NCI-H2171 treated with DMSO at 0.1 percent for 48 hours (cell line): Measurements from ENCODE around the gene TAF4.
A peak's percentile ranks its signal among the peaks of the same experiment; 100 is the strongest.
"Not testable (repeated sequence)": the region's sequence is repeated elsewhere in the genome, so short reads cannot be mapped to it uniquely, and the experiment has no call there.

ENCODE experiments used
- DNase-seq: peaks from one replicate; lab custom pipeline; 2025; lab: John Stamatoyannopoulos, UW

Gene TAF4, protein sequence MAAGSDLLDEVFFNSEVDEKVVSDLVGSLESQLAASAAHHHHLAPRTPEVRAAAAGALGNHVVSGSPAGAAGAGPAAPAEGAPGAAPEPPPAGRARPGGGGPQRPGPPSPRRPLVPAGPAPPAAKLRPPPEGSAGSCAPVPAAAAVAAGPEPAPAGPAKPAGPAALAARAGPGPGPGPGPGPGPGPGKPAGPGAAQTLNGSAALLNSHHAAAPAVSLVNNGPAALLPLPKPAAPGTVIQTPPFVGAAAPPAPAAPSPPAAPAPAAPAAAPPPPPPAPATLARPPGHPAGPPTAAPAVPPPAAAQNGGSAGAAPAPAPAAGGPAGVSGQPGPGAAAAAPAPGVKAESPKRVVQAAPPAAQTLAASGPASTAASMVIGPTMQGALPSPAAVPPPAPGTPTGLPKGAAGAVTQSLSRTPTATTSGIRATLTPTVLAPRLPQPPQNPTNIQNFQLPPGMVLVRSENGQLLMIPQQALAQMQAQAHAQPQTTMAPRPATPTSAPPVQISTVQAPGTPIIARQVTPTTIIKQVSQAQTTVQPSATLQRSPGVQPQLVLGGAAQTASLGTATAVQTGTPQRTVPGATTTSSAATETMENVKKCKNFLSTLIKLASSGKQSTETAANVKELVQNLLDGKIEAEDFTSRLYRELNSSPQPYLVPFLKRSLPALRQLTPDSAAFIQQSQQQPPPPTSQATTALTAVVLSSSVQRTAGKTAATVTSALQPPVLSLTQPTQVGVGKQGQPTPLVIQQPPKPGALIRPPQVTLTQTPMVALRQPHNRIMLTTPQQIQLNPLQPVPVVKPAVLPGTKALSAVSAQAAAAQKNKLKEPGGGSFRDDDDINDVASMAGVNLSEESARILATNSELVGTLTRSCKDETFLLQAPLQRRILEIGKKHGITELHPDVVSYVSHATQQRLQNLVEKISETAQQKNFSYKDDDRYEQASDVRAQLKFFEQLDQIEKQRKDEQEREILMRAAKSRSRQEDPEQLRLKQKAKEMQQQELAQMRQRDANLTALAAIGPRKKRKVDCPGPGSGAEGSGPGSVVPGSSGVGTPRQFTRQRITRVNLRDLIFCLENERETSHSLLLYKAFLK

DNA sequence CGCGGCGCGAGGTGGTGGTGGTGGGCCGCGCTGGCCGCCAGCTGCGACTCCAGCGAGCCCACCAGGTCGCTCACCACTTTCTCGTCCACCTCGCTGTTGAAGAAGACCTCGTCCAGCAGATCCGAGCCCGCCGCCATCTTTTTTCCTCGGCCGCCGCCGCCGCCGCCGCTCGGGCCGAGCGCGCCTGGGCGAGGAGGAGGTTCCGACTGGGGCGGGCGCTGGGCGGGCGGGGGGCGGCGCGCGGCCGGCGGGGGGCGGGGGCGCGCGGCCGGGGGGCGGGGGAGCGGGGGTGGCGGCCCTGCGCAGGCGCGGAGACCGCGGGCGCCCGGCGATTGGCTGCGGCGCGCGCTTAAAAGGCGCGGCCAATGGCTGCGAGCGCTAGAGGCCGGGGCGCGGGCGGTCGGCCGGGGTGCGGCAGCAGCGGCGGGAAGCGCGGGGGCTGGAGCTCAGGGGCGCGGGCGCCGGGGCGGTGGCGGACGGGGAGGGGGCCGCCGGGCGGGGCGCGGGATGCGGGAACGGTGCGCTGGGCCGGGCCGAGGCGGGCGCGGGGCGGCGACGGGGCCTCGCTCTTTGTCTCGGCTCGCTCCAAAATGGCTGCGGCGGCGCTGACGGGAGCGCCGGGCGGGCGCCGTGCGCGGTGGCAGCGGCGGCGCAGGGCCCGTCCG is at the start of gene TAF4:
Gene TAF4, minus strand, starts transcription at position 208 of the 665 bp plus-strand sequence. Its CDS starts 71 bp downstream, at position 137.
- DNase-seq = peak; percentile 72

- DNase-seq = no peak
Observed at GRCh38 chr20:62114894-62115293, 49.2 kb upstream of the TAF4 start.

GRCh38 chr20:62112368-62112767 is 46.7 kb upstream of the TAF4 start:
- DNase-seq = no peak

- DNase-seq = no peak
Observed at GRCh38 chr20:62111148-62111547, 45.5 kb upstream of the TAF4 start.

- DNase-seq = no peak
Observed at GRCh38 chr20:62105592-62105991, 39.9 kb upstream of the TAF4 start.

- no peak for DNase-seq
Observed at GRCh38 chr20:62104791-62105345, 39.2 kb upstream of the TAF4 start.

- no peak for DNase-seq
Observed at GRCh38 chr20:62104234-62104789, 38.6 kb upstream of the TAF4 start.

DNA sequence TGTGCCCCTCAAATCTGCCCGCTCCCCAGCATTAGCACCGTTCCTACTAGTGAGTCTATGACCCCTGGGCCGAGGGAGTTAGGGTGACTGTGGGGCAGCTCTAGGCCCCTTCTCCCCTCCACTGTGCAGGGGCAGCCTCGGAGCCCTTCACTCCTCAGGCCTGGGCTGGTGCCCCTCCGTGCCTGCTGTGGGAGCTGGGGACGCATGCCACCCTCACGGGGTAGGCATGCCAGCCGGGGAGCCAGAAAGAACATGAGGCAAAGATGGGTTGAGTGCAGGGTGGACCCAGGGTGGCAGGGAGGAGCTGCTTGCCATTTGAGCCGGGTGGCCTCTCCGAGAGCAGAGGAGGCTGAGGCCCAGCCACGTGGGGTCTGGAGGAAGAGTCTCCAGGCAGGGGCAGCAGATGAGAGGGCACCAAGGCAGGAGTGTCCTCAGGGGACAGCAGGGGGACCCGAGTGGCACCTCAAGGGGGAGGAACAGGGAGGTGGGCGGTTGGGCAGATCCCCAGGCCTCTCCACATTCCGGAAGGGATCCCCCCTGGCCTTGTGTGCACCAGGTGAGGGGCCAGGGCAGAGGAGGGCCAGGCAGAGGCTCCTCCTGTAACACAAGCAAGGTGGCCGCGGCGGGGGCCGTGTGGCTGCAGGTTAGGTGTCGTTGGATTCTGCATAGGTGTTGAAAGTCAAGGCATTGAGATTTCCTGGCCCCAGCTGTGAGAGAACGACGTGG is 38.0 kb upstream of the TAF4 start:
- DNase-seq = no peak

DNA sequence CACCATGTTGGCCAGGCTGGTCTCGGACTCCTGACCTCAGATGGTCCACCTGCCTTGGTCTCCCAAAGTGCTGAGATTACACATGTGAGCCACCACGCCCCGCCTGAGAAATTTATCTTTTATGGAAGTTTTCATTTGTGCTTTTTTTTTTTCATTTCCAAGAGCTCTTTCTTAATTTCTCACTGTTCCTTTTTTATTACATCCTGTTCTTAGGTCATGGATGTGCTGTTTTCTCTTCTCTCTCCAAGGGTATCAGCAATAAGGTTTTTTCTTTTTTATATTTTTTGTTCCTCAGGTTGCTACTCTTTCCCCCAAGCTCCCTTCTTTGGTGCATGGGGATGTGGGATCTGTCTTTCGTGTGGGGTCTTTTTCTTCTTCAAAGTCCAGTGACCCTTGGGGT is 35.4 kb upstream of the TAF4 start:
- DNase-seq = no peak

DNA sequence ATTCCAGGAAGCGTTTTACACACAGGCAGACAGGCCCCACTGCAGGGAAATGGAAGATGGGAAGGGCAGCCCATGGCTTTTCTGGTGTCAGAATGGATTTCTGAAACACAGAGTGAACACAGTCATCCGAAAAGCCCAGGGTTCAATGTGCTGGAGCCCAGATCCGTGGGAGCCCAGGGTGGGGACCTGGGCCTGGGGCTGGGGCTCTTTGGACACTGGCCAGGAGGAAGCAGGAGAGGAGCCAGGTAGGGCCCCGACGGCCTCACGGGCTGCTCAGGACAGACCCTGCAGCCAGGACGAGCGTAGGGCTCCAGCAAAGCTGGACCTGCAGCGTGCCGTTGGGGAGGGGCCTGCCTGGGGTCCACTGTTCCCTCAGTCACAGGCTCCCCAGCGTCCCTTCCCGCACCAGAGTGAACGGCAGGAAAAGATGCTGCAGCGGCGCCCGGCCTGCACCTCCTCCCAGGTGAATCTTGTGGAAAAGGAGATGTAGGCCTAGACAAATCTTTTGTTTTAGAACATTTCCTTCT is 32.3 kb upstream of the TAF4 start:
- DNase-seq = no peak

- DNase-seq = no peak
Observed at GRCh38 chr20:62096421-62097380, 31.0 kb upstream of the TAF4 start.

- no peak for DNase-seq
Observed at GRCh38 chr20:62089393-62089792, 23.7 kb upstream of the TAF4 start.

GRCh38 chr20:62088258-62089127 is 22.8 kb upstream of the TAF4 start:
- no peak for DNase-seq

DNA sequence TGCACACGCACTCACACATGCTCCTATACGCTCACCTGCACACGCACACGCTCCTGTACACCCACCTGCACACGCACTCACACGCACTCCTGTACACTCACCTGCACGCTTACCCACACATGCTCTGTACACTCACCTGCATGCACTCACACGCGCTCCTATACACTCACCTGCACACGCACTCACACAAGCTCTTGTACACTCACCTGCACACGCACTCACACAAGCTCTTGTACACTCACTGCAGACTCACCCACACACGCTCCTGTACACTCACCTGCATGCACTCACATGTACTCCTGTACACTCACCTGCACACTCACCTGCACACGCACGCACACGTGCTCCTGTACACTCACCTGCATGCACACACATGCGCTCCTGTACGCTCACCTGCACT is 22.0 kb upstream of the TAF4 start:
- DNase-seq = no peak

GRCh38 chr20:62087227-62087626 is 21.5 kb upstream of the TAF4 start:
- no peak for DNase-seq

- no peak for DNase-seq
Observed at GRCh38 chr20:62085206-62085605, 19.5 kb upstream of the TAF4 start.

- not testable (repeated sequence) for DNase-seq
Observed at GRCh38 chr20:62084224-62084623, 18.5 kb upstream of the TAF4 start.

DNA sequence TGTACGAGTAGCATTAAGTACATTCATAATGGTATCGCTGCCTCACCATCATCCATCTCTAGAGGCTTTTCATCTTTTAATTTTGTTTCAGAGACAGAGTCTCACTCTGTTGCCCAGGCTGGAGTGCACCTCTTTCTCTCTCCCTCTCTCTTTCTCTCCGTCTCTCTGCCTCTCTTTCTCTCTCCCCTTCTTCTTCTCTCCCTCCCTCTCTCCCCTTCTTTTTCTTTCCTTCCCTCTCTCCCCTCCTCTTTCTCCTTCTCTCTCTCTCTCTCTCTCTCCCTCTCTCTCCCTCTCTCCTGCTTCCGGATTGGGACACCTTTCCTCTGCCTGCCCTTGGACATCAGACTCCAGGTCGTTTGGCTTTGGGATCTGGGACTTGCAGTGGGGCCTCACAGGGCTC is 17.6 kb upstream of the TAF4 start:
- DNase-seq = no peak
